Measurements from ENCODE around the gene TOM1L2.

- TF ChIP-seq POLR2A (IDR thresholded peaks at IDR 0.05) (peak; percentile 77), POLR2AphosphoS5 (IDR thresholded peaks at IDR 0.05) (peak; percentile 84 to 92 (median 86))
Measured at GRCh38 chr17:17839791-17840707, 132.2 kb downstream of the TOM1L2 start.

All from breast epithelium (tissue), 3 donors.